ENCODE results near the gene TMEM156. TPM values are rescaled to one million over a fixed set of nuclear protein-coding genes. Genes with fewer than 3 reads are reported as not detected.

The TMEM156 gene
- polyA plus RNA-seq (2012; ENCODE audit: missing spikeins): 26.1 TPM

GRCh38 chr4:39032218-39033085 is at the start of gene TMEM156:
TSS of gene TMEM156 (minus strand) at chr4:39032409. CDS start at chr4:39032313, 96 bp downstream.
- TF ChIP-seq POLR2A (IDR thresholded peaks at IDR 0.05; ENCODE audit: low read depth, low read length) (peak; percentile 55), TAF1 (IDR thresholded peaks at IDR 0.05; ENCODE audit: borderline replicate concordance, low read depth, low read length) (no peak), POLR2AphosphoS5 (IDR thresholded peaks at IDR 0.05; ENCODE audit: low read depth, low read length) (peak; percentile 53; the same call in 1 of the 2 replicates)
- no peak for DNase-seq (ENCODE audit: insufficient read length)
- FAIRE-seq: peak; percentile 96

GRCh38 chr4:39078829-39079228 is 46.6 kb upstream of the TMEM156 start:
- DNase-seq (ENCODE audit: insufficient read length) (no peak), FAIRE-seq (no peak)
- TF ChIP-seq POLR2AphosphoS5 (IDR thresholded peaks at IDR 0.05; ENCODE audit: low read depth, low read length) (no peak), POLR2A (IDR thresholded peaks at IDR 0.05; ENCODE audit: low read depth, low read length) (no peak), TAF1 (IDR thresholded peaks at IDR 0.05; ENCODE audit: borderline replicate concordance, low read depth, low read length) (no peak)

GRCh38 chr4:39068907-39069306 is 36.7 kb upstream of the TMEM156 start:
- FAIRE-seq (peak; percentile 70), DNase-seq (ENCODE audit: insufficient read length) (no peak)
- TF ChIP-seq POLR2AphosphoS5 (IDR thresholded peaks at IDR 0.05; ENCODE audit: low read depth, low read length): no peak
- no peak for TF ChIP-seq TAF1 (IDR thresholded peaks at IDR 0.05; ENCODE audit: borderline replicate concordance, low read depth, low read length)

GRCh38 chr4:39067451-39067850 is 35.2 kb upstream of the TMEM156 start:
- TF ChIP-seq POLR2A (IDR thresholded peaks at IDR 0.05; ENCODE audit: low read depth, low read length) (no peak), TAF1 (IDR thresholded peaks at IDR 0.05; ENCODE audit: borderline replicate concordance, low read depth, low read length) (no peak), POLR2AphosphoS5 (IDR thresholded peaks at IDR 0.05; ENCODE audit: low read depth, low read length) (no peak)
- no peak for DNase-seq (ENCODE audit: insufficient read length)
- no peak for FAIRE-seq

GRCh38 chr4:39067031-39067430 is 34.8 kb upstream of the TMEM156 start:
- FAIRE-seq (no peak), DNase-seq (ENCODE audit: insufficient read length) (no peak)
- TF ChIP-seq POLR2A (IDR thresholded peaks at IDR 0.05; ENCODE audit: low read depth, low read length): no peak
- TF ChIP-seq TAF1 (IDR thresholded peaks at IDR 0.05; ENCODE audit: borderline replicate concordance, low read depth, low read length): no peak
- no peak for TF ChIP-seq POLR2AphosphoS5 (IDR thresholded peaks at IDR 0.05; ENCODE audit: low read depth, low read length)

- DNase-seq (ENCODE audit: insufficient read length): no peak
- TF ChIP-seq POLR2A (IDR thresholded peaks at IDR 0.05; ENCODE audit: low read depth, low read length) (no peak), POLR2AphosphoS5 (IDR thresholded peaks at IDR 0.05; ENCODE audit: low read depth, low read length) (no peak), TAF1 (IDR thresholded peaks at IDR 0.05; ENCODE audit: borderline replicate concordance, low read depth, low read length) (no peak)
- FAIRE-seq: no peak
Measured at GRCh38 chr4:39066371-39066770, 34.2 kb upstream of the TMEM156 start.

- DNase-seq (ENCODE audit: insufficient read length): no peak
- TF ChIP-seq POLR2A (IDR thresholded peaks at IDR 0.05; ENCODE audit: low read depth, low read length) (no peak), TAF1 (IDR thresholded peaks at IDR 0.05; ENCODE audit: borderline replicate concordance, low read depth, low read length) (no peak), POLR2AphosphoS5 (IDR thresholded peaks at IDR 0.05; ENCODE audit: low read depth, low read length) (no peak)
- FAIRE-seq: no peak
Measured at GRCh38 chr4:39063430-39063829, 31.2 kb upstream of the TMEM156 start.

GRCh38 chr4:39062770-39063097 is 30.5 kb upstream of the TMEM156 start:
- no peak for TF ChIP-seq POLR2A (IDR thresholded peaks at IDR 0.05; ENCODE audit: low read depth, low read length)
- TF ChIP-seq TAF1 (IDR thresholded peaks at IDR 0.05; ENCODE audit: borderline replicate concordance, low read depth, low read length): no peak
- TF ChIP-seq POLR2AphosphoS5 (IDR thresholded peaks at IDR 0.05; ENCODE audit: low read depth, low read length): no peak
- FAIRE-seq: no peak
- no peak for DNase-seq (ENCODE audit: insufficient read length)

GRCh38 chr4:39062094-39062769 is 30.0 kb upstream of the TMEM156 start, which contains the start of gene KLHL5:
TSS of gene KLHL5 (plus strand) at chr4:39062232. CDS start at chr4:39062653, 421 bp downstream.
- DNase-seq (ENCODE audit: insufficient read length) (no peak), FAIRE-seq (no peak)
- TF ChIP-seq POLR2AphosphoS5 (IDR thresholded peaks at IDR 0.05; ENCODE audit: low read depth, low read length): no peak
- TF ChIP-seq TAF1 (IDR thresholded peaks at IDR 0.05; ENCODE audit: borderline replicate concordance, low read depth, low read length): no peak
- no peak for TF ChIP-seq POLR2A (IDR thresholded peaks at IDR 0.05; ENCODE audit: low read depth, low read length)

GRCh38 chr4:39061457-39061856 is 29.2 kb upstream of the TMEM156 start:
- no peak for DNase-seq (ENCODE audit: insufficient read length)
- FAIRE-seq: no peak
- TF ChIP-seq POLR2A (IDR thresholded peaks at IDR 0.05; ENCODE audit: low read depth, low read length) (no peak), TAF1 (IDR thresholded peaks at IDR 0.05; ENCODE audit: borderline replicate concordance, low read depth, low read length) (no peak), POLR2AphosphoS5 (IDR thresholded peaks at IDR 0.05; ENCODE audit: low read depth, low read length) (no peak)

- no peak for DNase-seq (ENCODE audit: insufficient read length)
- FAIRE-seq: no peak
- TF ChIP-seq TAF1 (IDR thresholded peaks at IDR 0.05; ENCODE audit: borderline replicate concordance, low read depth, low read length) (no peak), POLR2A (IDR thresholded peaks at IDR 0.05; ENCODE audit: low read depth, low read length) (no peak), POLR2AphosphoS5 (IDR thresholded peaks at IDR 0.05; ENCODE audit: low read depth, low read length) (no peak)
Measured at GRCh38 chr4:39056023-39056422, 23.8 kb upstream of the TMEM156 start.

Measured in GM12892 (cell line).